ENCODE data around the gene PTGFRN.

The PTGFRN gene

GRCh38 chr1:117013309-117013858 lies 103.7 kb downstream of the PTGFRN start:
- no peak for ATAC-seq
- TF ChIP-seq POU6F1 (CRISPR knock-in tag; IDR thresholded peaks at IDR 0.05; ENCODE audit: borderline replicate concordance, low read depth) (no peak), TCF4 (CRISPR knock-in tag; IDR thresholded peaks at IDR 0.05; ENCODE audit: borderline replicate concordance) (no peak), ZNF70 (CRISPR knock-in tag; IDR thresholded peaks at IDR 0.05) (no peak), ISL1 (CRISPR knock-in tag; IDR thresholded peaks at IDR 0.05) (no peak), ZNF565 (CRISPR knock-in tag; conservative IDR thresholded peaks at IDR 0.05; ENCODE audit: low read depth) (no peak), SNAI2 (CRISPR knock-in tag; IDR thresholded peaks at IDR 0.05) (no peak), ZC3H10 (CRISPR knock-in tag; IDR thresholded peaks at IDR 0.05) (no peak), ZNF8 (CRISPR knock-in tag; IDR thresholded peaks at IDR 0.05) (no peak), OSR1 (CRISPR knock-in tag; IDR thresholded peaks at IDR 0.05) (no peak), CREB5 (CRISPR knock-in tag; IDR thresholded peaks at IDR 0.05; ENCODE audit: low read depth) (no peak), ESRRG (CRISPR knock-in tag; IDR thresholded peaks at IDR 0.05) (no peak), PPARA (CRISPR knock-in tag; IDR thresholded peaks at IDR 0.05; ENCODE audit: borderline replicate concordance) (no peak), CSRNP3 (CRISPR knock-in tag; IDR thresholded peaks at IDR 0.05) (no peak), ZFP30 (CRISPR knock-in tag; IDR thresholded peaks at IDR 0.05) (no peak), GLIS3 (CRISPR knock-in tag; IDR thresholded peaks at IDR 0.05) (no peak), TSHZ2 (CRISPR knock-in tag; IDR thresholded peaks at IDR 0.05) (no peak), RARB (CRISPR knock-in tag; IDR thresholded peaks at IDR 0.05) (no peak), ZFP3 (CRISPR knock-in tag; IDR thresholded peaks at IDR 0.05) (no peak), PATZ1 (CRISPR knock-in tag; IDR thresholded peaks at IDR 0.05; ENCODE audit: borderline replicate concordance) (no peak)

- no peak for ATAC-seq
- no peak for TF ChIP-seq TCF4 (CRISPR knock-in tag; IDR thresholded peaks at IDR 0.05; ENCODE audit: borderline replicate concordance)
- TF ChIP-seq ZNF8 (CRISPR knock-in tag; IDR thresholded peaks at IDR 0.05), result no peak
- no peak for TF ChIP-seq POU6F1 (CRISPR knock-in tag; IDR thresholded peaks at IDR 0.05; ENCODE audit: borderline replicate concordance, low read depth)
- TF ChIP-seq CSRNP3 (CRISPR knock-in tag; IDR thresholded peaks at IDR 0.05), result no peak
- TF ChIP-seq ZNF565 (CRISPR knock-in tag; conservative IDR thresholded peaks at IDR 0.05; ENCODE audit: low read depth), result no peak
- TF ChIP-seq SNAI2 (CRISPR knock-in tag; IDR thresholded peaks at IDR 0.05), result no peak
- no peak for TF ChIP-seq ZFP30 (CRISPR knock-in tag; IDR thresholded peaks at IDR 0.05)
- TF ChIP-seq PATZ1 (CRISPR knock-in tag; IDR thresholded peaks at IDR 0.05; ENCODE audit: borderline replicate concordance), result no peak
- no peak for TF ChIP-seq RARB (CRISPR knock-in tag; IDR thresholded peaks at IDR 0.05)
- no peak for TF ChIP-seq ISL1 (CRISPR knock-in tag; IDR thresholded peaks at IDR 0.05)
- TF ChIP-seq GLIS3 (CRISPR knock-in tag; IDR thresholded peaks at IDR 0.05), result no peak
- no peak for TF ChIP-seq ZFP3 (CRISPR knock-in tag; IDR thresholded peaks at IDR 0.05)
- no peak for TF ChIP-seq ZC3H10 (CRISPR knock-in tag; IDR thresholded peaks at IDR 0.05)
- no peak for TF ChIP-seq TOX (CRISPR knock-in tag; IDR thresholded peaks at IDR 0.05; ENCODE audit: borderline replicate concordance)
- TF ChIP-seq ZNF70 (CRISPR knock-in tag; IDR thresholded peaks at IDR 0.05), result no peak
- no peak for TF ChIP-seq ESRRG (CRISPR knock-in tag; IDR thresholded peaks at IDR 0.05)
- TF ChIP-seq BACH2 (CRISPR knock-in tag; IDR thresholded peaks at IDR 0.05; ENCODE audit: borderline replicate concordance), result no peak
Measured at GRCh38 chr1:117014209-117014608, 104.5 kb downstream of the PTGFRN start.
